NK-92 (cell line): ENCODE data around the gene CXorf49B.
"Not testable (repeated sequence)": the region's sequence is repeated elsewhere in the genome, so short reads cannot be mapped to it uniquely, and the experiment has no call there.

Experiments used
- DNase-seq: peaks from one replicate; lab custom pipeline; 2025; ENCODE audit not compliant: unreplicated experiment; lab: John Stamatoyannopoulos, UW

CXorf49B gene

GRCh38 chrX:71763049-71763448 lies at the start of gene CXorf49B:
TSS of gene CXorf49B (plus strand) at chrX:71763349. CDS start at chrX:71763424, 75 bp downstream.
- DNase-seq: not testable (repeated sequence)

- DNase-seq: not testable (repeated sequence)
Observed at GRCh38 chrX:71714064-71714463, 49.1 kb upstream of the CXorf49B start.

- DNase-seq: not testable (repeated sequence)
Observed at GRCh38 chrX:71715551-71715950, 47.6 kb upstream of the CXorf49B start.

GRCh38 chrX:71716323-71716722 lies 46.8 kb upstream of the CXorf49B start:
- not testable (repeated sequence) for DNase-seq

GRCh38 chrX:71718185-71718584 lies 45.0 kb upstream of the CXorf49B start, which contains the start of gene CXorf49:
TSS of gene CXorf49 (minus strand) at chrX:71718285. CDS start at chrX:71718151, 134 bp downstream.
- DNase-seq: not testable (repeated sequence)

- not testable (repeated sequence) for DNase-seq
Observed at GRCh38 chrX:71719195-71719594, 44.0 kb upstream of the CXorf49B start.

- DNase-seq: not testable (repeated sequence)
Observed at GRCh38 chrX:71720289-71720886, 42.8 kb upstream of the CXorf49B start.

GRCh38 chrX:71760688-71761281 lies 2.4 kb upstream of the CXorf49B start:
- not testable (repeated sequence) for DNase-seq

GRCh38 chrX:71764832-71765231 lies 1.7 kb downstream of the CXorf49B start:
- DNase-seq: not testable (repeated sequence)

- DNase-seq: not testable (repeated sequence)
Observed at GRCh38 chrX:71765613-71766012, 2.5 kb downstream of the CXorf49B start.

GRCh38 chrX:71767134-71767533 lies 4.0 kb downstream of the CXorf49B start:
- not testable (repeated sequence) for DNase-seq

- not testable (repeated sequence) for DNase-seq
Observed at GRCh38 chrX:71778322-71778721, 15.2 kb downstream of the CXorf49B start.

- not testable (repeated sequence) for DNase-seq
Observed at GRCh38 chrX:71782225-71782949, 19.2 kb downstream of the CXorf49B start.

GRCh38 chrX:71782950-71783299 lies 19.8 kb downstream of the CXorf49B start:
- not testable (repeated sequence) for DNase-seq

GRCh38 chrX:71783569-71784347 lies 20.6 kb downstream of the CXorf49B start:
- not testable (repeated sequence) for DNase-seq

- DNase-seq: not testable (repeated sequence)
Observed at GRCh38 chrX:71784348-71784983, 21.3 kb downstream of the CXorf49B start.

GRCh38 chrX:71806450-71806849 lies 43.3 kb downstream of the CXorf49B start:
- DNase-seq: not testable (repeated sequence)

- no peak for DNase-seq
Observed at GRCh38 chrX:71809886-71810285, 46.7 kb downstream of the CXorf49B start.

GRCh38 chrX:71814123-71814912 lies 51.2 kb downstream of the CXorf49B start:
- no peak for DNase-seq
